HepG2 (cell line): Measurements from ENCODE around the gene OR10J4.

ENCODE experiments used
- KDM1A ChIP-seq: IDR thresholded peaks from 2 replicates; pipeline ENCODE4 v1.6.1; 2016; ENCODE audit warnings: missing compliant biosample characterization
- ZNF224 ChIP-seq: sonication (generic); formaldehyde crosslinking; IDR thresholded peaks from 2 replicates; pipeline ENCODE4 v1.5.0; 2020; ENCODE audit warnings: mild to moderate bottlenecking, missing genetic modification reagents
- ZNF30 ChIP-seq: sonication (generic); formaldehyde crosslinking; IDR thresholded peaks from 2 replicates; pipeline ENCODE4 v1.5.0; 2020; ENCODE audit warnings: mild to moderate bottlenecking, missing genetic modification reagents
- TF ChIP-seq, protein P1 (sequence below): sonication (generic); formaldehyde crosslinking; IDR thresholded peaks from 2 replicates; pipeline ENCODE4 v1.4.0; 2020; ENCODE audit warnings: low read depth, mild to moderate bottlenecking, missing genetic modification reagents
- TF ChIP-seq, protein P2 (sequence below): sonication (generic); formaldehyde crosslinking; IDR thresholded peaks from 2 replicates; pipeline ENCODE4 v1.9.0; 2022; ENCODE audit warnings: low read depth, missing genetic modification reagents

DNA sequence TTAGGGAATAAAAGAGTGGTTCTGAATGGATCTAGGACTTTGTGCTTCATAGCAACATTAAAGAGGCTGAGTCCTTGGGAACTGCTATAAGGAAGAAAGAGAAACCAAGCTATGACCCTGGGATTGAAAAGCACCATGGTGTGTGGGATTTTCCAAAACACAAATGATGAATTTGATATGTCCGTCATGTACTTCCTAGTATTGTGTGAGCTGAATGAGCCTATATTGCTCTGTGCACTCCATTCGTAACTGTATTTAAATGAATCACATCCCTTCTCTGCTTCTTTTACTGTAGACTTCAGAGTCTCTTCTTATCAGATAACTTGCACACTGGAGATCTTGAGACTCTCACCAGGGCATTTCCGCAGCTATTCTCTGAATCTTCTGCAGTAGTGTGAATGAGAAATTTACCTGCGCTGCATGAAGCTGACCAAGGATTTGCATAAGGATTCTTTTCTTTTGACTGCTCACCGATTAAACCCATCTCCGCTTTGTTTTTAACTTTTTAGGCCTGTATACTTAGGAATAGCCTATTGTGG, 23.1 kb upstream of the OR10J4 start:
- no peak for TF ChIP-seq ZNF30 (CRISPR knock-in tag)
- TF ChIP-seq, protein P1, sequence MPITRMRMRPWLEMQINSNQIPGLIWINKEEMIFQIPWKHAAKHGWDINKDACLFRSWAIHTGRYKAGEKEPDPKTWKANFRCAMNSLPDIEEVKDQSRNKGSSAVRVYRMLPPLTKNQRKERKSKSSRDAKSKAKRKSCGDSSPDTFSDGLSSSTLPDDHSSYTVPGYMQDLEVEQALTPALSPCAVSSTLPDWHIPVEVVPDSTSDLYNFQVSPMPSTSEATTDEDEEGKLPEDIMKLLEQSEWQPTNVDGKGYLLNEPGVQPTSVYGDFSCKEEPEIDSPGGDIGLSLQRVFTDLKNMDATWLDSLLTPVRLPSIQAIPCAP (CRISPR knock-in tag), result no peak
- TF ChIP-seq KDM1A (CRISPR knock-in tag), result no peak
- no peak for TF ChIP-seq ZNF224
- TF ChIP-seq, protein P2, sequence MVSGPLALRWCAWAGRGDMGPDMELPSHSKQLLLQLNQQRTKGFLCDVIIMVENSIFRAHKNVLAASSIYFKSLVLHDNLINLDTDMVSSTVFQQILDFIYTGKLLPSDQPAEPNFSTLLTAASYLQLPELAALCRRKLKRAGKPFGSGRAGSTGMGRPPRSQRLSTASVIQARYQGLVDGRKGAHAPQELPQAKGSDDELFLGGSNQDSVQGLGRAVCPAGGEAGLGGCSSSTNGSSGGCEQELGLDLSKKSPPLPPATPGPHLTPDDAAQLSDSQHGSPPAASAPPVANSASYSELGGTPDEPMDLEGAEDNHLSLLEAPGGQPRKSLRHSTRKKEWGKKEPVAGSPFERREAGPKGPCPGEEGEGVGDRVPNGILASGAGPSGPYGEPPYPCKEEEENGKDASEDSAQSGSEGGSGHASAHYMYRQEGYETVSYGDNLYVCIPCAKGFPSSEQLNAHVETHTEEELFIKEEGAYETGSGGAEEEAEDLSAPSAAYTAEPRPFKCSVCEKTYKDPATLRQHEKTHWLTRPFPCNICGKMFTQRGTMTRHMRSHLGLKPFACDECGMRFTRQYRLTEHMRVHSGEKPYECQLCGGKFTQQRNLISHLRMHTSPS (CRISPR knock-in tag), result no peak
